OCI-LY7 (cell line): ENCODE data around the gene SMC4. TPM values are rescaled to one million over a fixed set of nuclear protein-coding genes. Genes with fewer than 3 reads are reported as not detected.
"Not testable (repeated sequence)": the region's sequence is repeated elsewhere in the genome, so short reads cannot be mapped to it uniquely, and the experiment has no call there.

Experiments used
- BruUV-seq: library from RNA; stranded (reverse); fragments of 400-500 nt; replicated peaks from 2 replicates; lab custom pipeline; 2021; lab: Mats Ljungman, UMichigan
- CTCF ChIA-PET: fragments of 300-600 bp; sonication (Branson Sonifier 250); formaldehyde crosslinking; loops from one replicate; lab custom pipeline; 2022; ENCODE audit warnings: antibody characterized with exemption; ENCODE audit not compliant: unreplicated experiment; lab: Charles Lee
- POLR2A ChIA-PET: fragments of 300-600 bp; sonication (Branson Sonifier 250); formaldehyde crosslinking; loops from one replicate; lab custom pipeline; 2022; ENCODE audit warnings: antibody characterized with exemption; lab: Charles Lee
- DNase-seq: peaks from one replicate; pipeline ENCODE4 v3.0.0-alpha.2; 2015; ENCODE audit warnings: low spot score
- H2AFZ ChIP-seq: fragments of 200-600 bp; sonication (generic), shearing (Covaris generic); 2 replicates; pipeline ENCODE4 v1.6.1; 2014; ENCODE audit warnings: mild to moderate bottlenecking, antibody characterized with exemption, low read length, moderate library complexity
- H3K27ac ChIP-seq: fragments of 200-600 bp; sonication (generic); 2 replicates; pipeline ENCODE4 v1.5.1; 2014; ENCODE audit warnings: mixed run types, low read depth, mild to moderate bottlenecking, moderate library complexity, low read length, inconsistent platforms; ENCODE audit not compliant: poor library complexity, severe bottlenecking
- H3K36me3 ChIP-seq: fragments of 200-600 bp; sonication (generic); 2 replicates; pipeline ENCODE4 v1.6.1; 2014; ENCODE audit warnings: mild to moderate bottlenecking, antibody characterized with exemption, low read length, moderate library complexity, mixed read lengths; ENCODE audit not compliant: insufficient read depth
- H3K4me1 ChIP-seq: fragments of 200-600 bp; sonication (generic); 2 replicates; pipeline ENCODE4 v1.5.1; 2014; ENCODE audit warnings: mild to moderate bottlenecking, low read length; ENCODE audit not compliant: insufficient read depth, poor library complexity, severe bottlenecking
- H3K4me2 ChIP-seq: fragments of 200-600 bp; sonication (generic); 2 replicates; pipeline ENCODE4 v1.6.1; 2014; ENCODE audit warnings: mild to moderate bottlenecking, low read length
- H3K4me3 ChIP-seq: fragments of 200-600 bp; sonication (generic); 2 replicates; pipeline ENCODE4 v1.5.1; 2014; ENCODE audit warnings: mild to moderate bottlenecking, low read depth, low read length; ENCODE audit not compliant: poor library complexity, severe bottlenecking
- H3K79me2 ChIP-seq: fragments of 200-600 bp; sonication (generic); 2 replicates; pipeline ENCODE4 v1.6.1; 2016; ENCODE audit warnings: low read depth, mild to moderate bottlenecking, low read length, moderate library complexity, mixed read lengths; ENCODE audit not compliant: insufficient read depth
- H3K9me2 ChIP-seq: fragments of 200-600 bp; sonication (generic); 2 replicates; pipeline ENCODE4 v1.6.1; 2016; ENCODE audit warnings: mild to moderate bottlenecking, low read length, mixed read lengths; ENCODE audit not compliant: insufficient read depth
- H3K9me3 ChIP-seq: fragments of 200-600 bp; sonication (generic); 2 replicates; pipeline ENCODE4 v1.6.1; 2014; ENCODE audit warnings: mild to moderate bottlenecking, mixed run types, low read length, mixed read lengths
- H4K20me1 ChIP-seq: fragments of 200-600 bp; sonication (generic); 2 replicates; pipeline ENCODE4 v1.6.1; 2014; ENCODE audit warnings: mild to moderate bottlenecking, antibody characterized with exemption, low read length, moderate library complexity, mixed read lengths; ENCODE audit not compliant: insufficient read depth
- CTCF ChIP-seq: fragments of 200-600 bp; sonication (generic); conservative IDR thresholded peaks from 2 replicates; pipeline ENCODE4 v1.5.1; 2014; ENCODE audit warnings: mild to moderate bottlenecking, antibody characterized with exemption, low read length, moderate library complexity, mixed read lengths
- EZH2phosphoT487 ChIP-seq: fragments of 200-600 bp; sonication (generic); IDR thresholded peaks from 2 replicates; pipeline ENCODE4 v1.6.1; 2018; ENCODE audit warnings: low read depth, borderline replicate concordance, mild to moderate bottlenecking, mixed run types, antibody characterized with exemption, low read length, moderate library complexity, mixed read lengths
- intact Hi-C: fragments of 100-400 bp; cut with micrococcal nuclease; formaldehyde crosslinking; loops from one replicate; pipeline ENCODE4 v1.10.0; 2022; ENCODE audit not compliant: unreplicated experiment
- total RNA-seq, 2 experiments: library from RNA; depleted of rRNA in 1 of 2; stranded (reverse); fragments of >200 nt in 1 of 2; shearing (Covaris generic) in 1 of 2; gene quantifications; 2 replicates each; pipeline ENCODE4 v1.2.3, GENCODE V29; 2014 to 2022

The SMC4 gene
- total RNA-seq, 2 experiments from 2014 or later = 316 to 352 TPM

- Histone ChIP-seq H4K20me1 (no peaks in the 10 kb centered on the region), H2AFZ (no peak overlapping the region; the same call in 1 of the 2 replicates), H3K36me3 (peaks cover 16% of the 10 kb centered on the region), H3K4me1 (peaks cover 19% of the 10 kb centered on the region), H3K4me2 (no peak overlapping the region), H3K27ac (no peak overlapping the region), H3K9me3 (no peaks in the 10 kb centered on the region), H3K4me3 (no peak overlapping the region), H3K9me2 (no peaks in the 10 kb centered on the region), H3K79me2 (peaks cover 26% of the 10 kb centered on the region)
- DNase-seq = no peak
- ChIA-PET POLR2A (interaction anchor here (0.6 to 2.4 kb wide), 2 partner anchors 8 to 132 kb away, joined by 3 to 14 read pairs; no protein-coding TSS in a partner anchor), CTCF (no interaction called here)
- intact Hi-C loops = no loop called here
- TF ChIP-seq CTCF (no peak), EZH2phosphoT487 (no peak)
- no TSS peak for BruUV-seq
Measured at GRCh38 chr3:160451602-160452001, 52.2 kb downstream of the SMC4 start.

DNA sequence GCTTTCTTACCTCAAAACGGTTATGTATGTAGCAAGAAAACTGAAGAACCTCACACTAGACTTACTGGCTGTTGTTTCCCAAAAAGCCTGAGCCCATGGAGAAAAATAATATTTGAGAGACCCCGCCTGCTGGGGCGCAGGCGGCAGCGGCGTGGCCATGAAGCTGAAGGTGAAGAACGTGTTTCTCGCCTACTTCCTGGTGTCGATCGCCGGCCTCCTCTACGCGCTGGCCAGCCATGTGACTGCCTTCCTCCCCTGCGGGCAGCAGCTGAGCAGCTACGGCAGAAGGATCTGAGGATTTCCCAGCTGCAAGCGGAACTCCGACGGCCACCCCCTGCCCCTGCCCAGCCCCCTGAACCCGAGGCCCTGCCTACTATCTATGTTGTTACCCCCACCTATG is 52.8 kb downstream of the SMC4 start:
- POLR2A ChIA-PET, H3K27ac ChIP-seq, CTCF ChIA-PET, H3K4me2 ChIP-seq, H3K36me3 ChIP-seq, DNase-seq, H3K4me3 ChIP-seq, H2AFZ ChIP-seq, H3K9me2 ChIP-seq, H3K9me3 ChIP-seq, H4K20me1 ChIP-seq, BruUV-seq, intact Hi-C loops: not testable (repeated sequence)
- Histone ChIP-seq H3K4me1 (peaks cover 13% of the 10 kb centered on the region), H3K79me2 (peaks cover 20% of the 10 kb centered on the region)

- CTCF ChIA-PET = no interaction called here
- no peak overlapping the region for H2AFZ ChIP-seq
- no peaks in the 10 kb centered on the region for H3K9me2 ChIP-seq
- POLR2A ChIA-PET = interaction anchor here (0.7 to 1.0 kb wide), 2 partner anchors 13 to 655 kb away, joined by 3 read pairs; no protein-coding TSS in a partner anchor
- H3K4me1 ChIP-seq = peaks cover 6% of the 10 kb centered on the region
- no peak for TF ChIP-seq CTCF
- TF ChIP-seq EZH2phosphoT487 = no peak
- H3K79me2 ChIP-seq = no peaks in the 10 kb centered on the region
- intact Hi-C loops = no loop called here
- no TSS peak for BruUV-seq
- H3K36me3 ChIP-seq = no peaks in the 10 kb centered on the region
- H4K20me1 ChIP-seq = no peaks in the 10 kb centered on the region
- no peaks in the 10 kb centered on the region for H3K9me3 ChIP-seq
- DNase-seq = no peak
- no peak overlapping the region for H3K4me2 ChIP-seq
- no peak overlapping the region for H3K27ac ChIP-seq
- H3K4me3 ChIP-seq = no peak overlapping the region
Measured at GRCh38 chr3:160454995-160455394, 55.5 kb downstream of the SMC4 start.
